DOHH2 (cell line): ENCODE data around the gene FBXL17.

Experiments used
- CTCF ChIP-seq: fragments of 200-600 bp; sonication (generic); IDR thresholded peaks from one replicate; pipeline ENCODE4 v1.5.1; 2014; ENCODE audit warnings: antibody characterized with exemption, mild to moderate bottlenecking, low read depth, low read length; ENCODE audit not compliant: poor library complexity, severe bottlenecking
- EZH2phosphoT487 ChIP-seq: fragments of 200-600 bp; sonication (generic); IDR thresholded peaks from 2 replicates; pipeline ENCODE4 v1.6.1; 2017; ENCODE audit warnings: borderline replicate concordance, mild to moderate bottlenecking, antibody characterized with exemption, low read length, moderate library complexity, mixed read lengths

GRCh38 chr5:107871023-107871422, 510.9 kb downstream of the FBXL17 start:
- TF ChIP-seq EZH2phosphoT487 (no peak), CTCF (no peak)
